Suprapubic skin (tissue), 3 donors: ENCODE results near the gene GJC2.

Source experiments
- POLR2AphosphoS5 ChIP-seq, 3 donors: sonication (generic); formaldehyde crosslinking; IDR thresholded peaks; one replicate each; pipeline ENCODE4 v1.6.1; 2017; ENCODE audit warnings: antibody characterized with exemption in 3 of 3
- TF ChIP-seq, protein P1 (sequence below), 2 donors: fragments of 200-600 bp in 1 of 2; fragments of 450-650 bp in 1 of 2; sonication (generic) in 1 of 2; IDR thresholded peaks; one replicate each; pipeline ENCODE4 v1.5.1; 2016 to 2019; ENCODE audit warnings: antibody characterized with exemption in 2 of 2, mild to moderate bottlenecking in 1 of 2, moderate library complexity in 1 of 2

GRCh38 chr1:228123505-228123904 lies 26.2 kb upstream of the GJC2 start:
- TF ChIP-seq, protein P1, sequence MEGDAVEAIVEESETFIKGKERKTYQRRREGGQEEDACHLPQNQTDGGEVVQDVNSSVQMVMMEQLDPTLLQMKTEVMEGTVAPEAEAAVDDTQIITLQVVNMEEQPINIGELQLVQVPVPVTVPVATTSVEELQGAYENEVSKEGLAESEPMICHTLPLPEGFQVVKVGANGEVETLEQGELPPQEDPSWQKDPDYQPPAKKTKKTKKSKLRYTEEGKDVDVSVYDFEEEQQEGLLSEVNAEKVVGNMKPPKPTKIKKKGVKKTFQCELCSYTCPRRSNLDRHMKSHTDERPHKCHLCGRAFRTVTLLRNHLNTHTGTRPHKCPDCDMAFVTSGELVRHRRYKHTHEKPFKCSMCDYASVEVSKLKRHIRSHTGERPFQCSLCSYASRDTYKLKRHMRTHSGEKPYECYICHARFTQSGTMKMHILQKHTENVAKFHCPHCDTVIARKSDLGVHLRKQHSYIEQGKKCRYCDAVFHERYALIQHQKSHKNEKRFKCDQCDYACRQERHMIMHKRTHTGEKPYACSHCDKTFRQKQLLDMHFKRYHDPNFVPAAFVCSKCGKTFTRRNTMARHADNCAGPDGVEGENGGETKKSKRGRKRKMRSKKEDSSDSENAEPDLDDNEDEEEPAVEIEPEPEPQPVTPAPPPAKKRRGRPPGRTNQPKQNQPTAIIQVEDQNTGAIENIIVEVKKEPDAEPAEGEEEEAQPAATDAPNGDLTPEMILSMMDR (IDR thresholded peaks at IDR 0.05), result no peak
- TF ChIP-seq POLR2AphosphoS5 (IDR thresholded peaks at IDR 0.05), result no peak
